A549 treated with GW870086 at 1 μM for 4 hours (cell line): ENCODE measurements around the gene EWSR1. TPM values are rescaled to one million over a fixed set of nuclear protein-coding genes. Genes with fewer than 3 reads are reported as not detected.

Source experiments
- total RNA-seq: library from RNA; stranded (reverse); fragments of 200-300 nt; extraction: Qiagen RNA extraction; gene quantifications from 5 replicates; pipeline ENCODE4 v1.2.3, GENCODE V29; 2022; ENCODE audit warnings: low read depth

Gene EWSR1
- total RNA-seq, result 203 to 223 TPM (median 213 TPM) in 5 replicates

GRCh38 chr22:29267858-29268510 is at the start of gene EWSR1, which contains the start of gene RHBDD3:
TSS of gene EWSR1 (plus strand) at chr22:29268268. CDS start at chr22:29268337, 69 bp downstream.
TSS of gene RHBDD3 (minus strand) at chr22:29267981. CDS start at chr22:29265626, 2,355 bp downstream.

DNA sequence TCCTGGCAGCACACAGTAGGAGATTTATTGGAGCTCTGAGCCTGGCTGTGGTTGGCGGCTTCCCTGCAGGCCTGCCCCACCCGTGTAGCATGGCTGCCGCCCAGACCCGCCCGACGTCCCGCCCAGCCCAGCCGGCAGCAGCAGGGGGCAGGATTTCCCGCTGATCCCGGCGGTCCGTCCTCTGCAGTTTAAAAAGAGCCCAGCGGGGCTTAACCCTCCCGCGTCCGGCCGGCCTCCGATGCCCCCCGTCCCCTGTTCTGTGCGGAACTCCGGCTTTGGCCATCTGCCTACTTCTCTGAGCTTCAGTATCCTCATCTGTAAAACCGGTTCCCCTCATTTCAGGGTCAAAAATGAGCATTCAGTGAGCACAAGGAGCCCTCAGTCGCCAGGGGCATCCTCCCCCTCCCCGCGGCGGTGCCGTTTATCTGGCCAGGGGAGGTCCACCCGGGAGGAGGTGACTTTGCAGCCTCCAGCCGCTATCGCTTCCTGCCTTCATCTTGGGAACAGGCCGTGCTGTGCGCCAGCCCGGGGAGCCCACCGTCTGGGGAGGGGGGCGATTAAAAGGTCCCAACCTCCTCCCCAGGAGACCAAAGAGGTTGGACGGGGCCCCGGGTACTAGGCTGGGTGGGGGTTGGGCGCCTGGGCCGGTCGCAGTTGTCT is 38.2 kb downstream of the EWSR1 start, which contains the start of gene GAS2L1:
TSS of gene GAS2L1 (plus strand) at position 476 of the 660 bp plus-strand sequence. CDS start 1,456 bp downstream, outside the sequence.

DNA sequence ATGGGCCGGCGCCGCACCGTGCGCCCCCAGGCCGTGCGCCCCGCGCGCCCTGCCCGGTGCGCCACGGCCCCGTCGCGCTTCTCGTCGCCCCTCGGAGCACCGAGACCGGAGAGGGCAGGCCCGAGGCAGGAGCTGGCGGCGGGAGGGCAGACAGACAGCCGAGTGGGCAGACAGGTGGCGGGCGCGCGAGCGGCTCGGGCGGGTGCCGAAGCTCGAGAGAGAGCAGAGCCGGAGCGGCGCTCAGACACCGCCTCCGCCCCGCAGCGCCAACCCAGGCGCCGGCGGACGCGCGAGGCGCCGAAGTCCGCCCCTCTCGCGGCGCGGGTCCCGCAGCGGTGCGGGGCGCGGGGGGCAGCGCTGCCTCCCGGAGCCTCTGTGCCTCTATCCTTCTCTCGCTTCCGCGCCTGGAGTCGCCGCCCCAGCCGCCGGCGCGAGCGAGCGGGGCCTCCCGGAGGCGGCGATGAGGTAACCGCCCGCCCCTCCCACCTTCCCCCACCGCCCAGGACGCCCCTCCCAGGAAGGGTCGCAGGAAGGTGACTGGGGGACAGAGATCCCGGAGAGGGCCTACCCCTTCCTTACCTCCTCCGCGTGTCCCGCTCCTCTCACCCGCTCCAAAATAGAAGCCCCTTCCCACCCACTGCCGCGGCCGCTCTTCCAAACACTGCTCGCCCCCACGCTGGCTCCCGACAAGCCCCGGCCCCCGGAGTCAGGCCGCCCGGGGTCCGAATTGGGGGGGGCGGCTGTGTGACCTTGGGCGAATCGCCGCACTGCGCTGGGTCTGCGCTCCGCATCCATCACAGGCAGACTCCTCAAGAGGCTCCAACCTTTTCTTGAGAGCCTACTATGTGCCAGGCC is 47.4 kb downstream of the EWSR1 start, which contains the start of gene RASL10A:
TSS of gene RASL10A (minus strand) at position 412 of the 855 bp plus-strand sequence. CDS start 451 bp downstream, outside the sequence.

Other genes starting within 250 kb of the EWSR1 start
- not detected in 5 replicates for gene C22orf31, start 206.4 kb upstream of the EWSR1 start, total RNA-seq
- gene KREMEN1, start 195.2 kb upstream of the EWSR1 start, total RNA-seq, result 2.7 to 4.7 TPM (median 4.3 TPM) in 5 replicates
- gene EMID1, start 62.4 kb upstream of the EWSR1 start, total RNA-seq, result 0.23 to 0.74 TPM (median 0.45 TPM) in 5 replicates
- 22.1 to 29.3 TPM (median 28.0 TPM) in 5 replicates for gene RHBDD3, start 287 bp upstream of the EWSR1 start, total RNA-seq
- 24.7 to 37.0 TPM (median 34.7 TPM) in 5 replicates for gene GAS2L1, start 38.4 kb downstream of the EWSR1 start, total RNA-seq
- gene RASL10A, start 47.4 kb downstream of the EWSR1 start, total RNA-seq, result 0.36 to 0.62 TPM (median 0.52 TPM) in 3 of 5 replicates, not detected in the others
- 23.6 to 27.7 TPM (median 25.8 TPM) in 5 replicates for gene AP1B1, start 120.3 kb downstream of the EWSR1 start, total RNA-seq
- not detected in 5 replicates for gene RFPL1, start 170.3 kb downstream of the EWSR1 start, total RNA-seq
- gene NEFH, start 211.9 kb downstream of the EWSR1 start, total RNA-seq, result 0.05 to 0.14 TPM (median 0.10 TPM) in 5 replicates